ENCODE results near the gene MRPL9. TPM values are rescaled to one million over a fixed set of nuclear protein-coding genes. Genes with fewer than 3 reads are reported as not detected.
"Not testable (repeated sequence)": the region's sequence is repeated elsewhere in the genome, so short reads cannot be mapped to it uniquely, and the experiment has no call there.

The MRPL9 gene
- total and polyA plus RNA-seq, 5 experiments from 2014 or later = 97.9 to 137 (median 125) TPM

- Mint-ChIP-seq H3K4me3 (no peak overlapping the region), H3K36me3 (peaks cover 0 to 45% (median 10%) of the 10 kb centered on the region in 3 donors), H3K9me3 (no peaks in the 10 kb centered on the region), H3K27me3 (peaks cover 0 to 5% (median 2%) of the 10 kb centered on the region in 5 donors), H3K27ac (peak overlapping the region in 3 of 10 donors; percentile 58 to 79 (median 74)), H3K4me1 (peaks cover 0 to 2% (median 1%) of the 10 kb centered on the region in 4 donors)
- DNase-seq (no peak), ATAC-seq (no peak)
- POLR2A ChIA-PET = no interaction called here
These were observed 7.0 kb downstream of the MRPL9 start for GRCh38 chr1:151756291-151756690.

GRCh38 chr1:151741516-151741915, 21.8 kb downstream of the MRPL9 start:
- peak overlapping the region in 1 of 10 donors; percentile 35 for H3K27ac Mint-ChIP-seq
- no peaks in the 10 kb centered on the region for H3K4me1 Mint-ChIP-seq
- POLR2A ChIA-PET = no interaction called here
- H3K4me3 Mint-ChIP-seq = no peak overlapping the region
- peaks cover 0 to 5% (median 5%) of the 10 kb centered on the region in 3 donors for H3K36me3 Mint-ChIP-seq
- H3K27me3 Mint-ChIP-seq = peaks cover 0 to 17% (median 0%) of the 10 kb centered on the region in 5 donors
- peaks cover 0 to 21% (median 10%) of the 10 kb centered on the region in 9 donors for H3K9me3 Mint-ChIP-seq
- no peak for DNase-seq
- no peak for ATAC-seq

GRCh38 chr1:151739590-151740355, 23.5 kb downstream of the MRPL9 start:
- POLR2A ChIA-PET = interaction anchor here (0.7 kb wide), 1 partner anchor 203 kb away, joined by 3 read pairs; no protein-coding TSS in a partner anchor
- peaks cover 0 to 2% (median 0%) of the 10 kb centered on the region in 4 donors for H3K4me1 Mint-ChIP-seq
- H3K27ac Mint-ChIP-seq = peak overlapping the region in 1 of 10 donors; percentile 17
- peaks cover 0 to 22% (median 10%) of the 10 kb centered on the region in 9 donors for H3K9me3 Mint-ChIP-seq
- DNase-seq (no peak), ATAC-seq (no peak)
- H3K4me3 Mint-ChIP-seq = no peak overlapping the region
- peaks cover 0 to 10% (median 2%) of the 10 kb centered on the region in 5 donors for H3K27me3 Mint-ChIP-seq
- peaks cover 0 to 6% (median 5%) of the 10 kb centered on the region in 3 donors for H3K36me3 Mint-ChIP-seq

- no peak overlapping the region for H3K4me3 Mint-ChIP-seq
- DNase-seq = no peak
- no peak overlapping the region for H3K27ac Mint-ChIP-seq
- H3K36me3 Mint-ChIP-seq = peaks cover 0 to 6% (median 5%) of the 10 kb centered on the region in 3 donors
- ATAC-seq = no peak
- POLR2A ChIA-PET = no interaction called here
- H3K9me3 Mint-ChIP-seq = peaks cover 0 to 22% (median 10%) of the 10 kb centered on the region in 9 donors
- H3K4me1 Mint-ChIP-seq = peaks cover 0 to 2% (median 0%) of the 10 kb centered on the region in 4 donors
- peaks cover 5 to 15% (median 10%) of the 10 kb centered on the region in 5 donors for H3K27me3 Mint-ChIP-seq
These were observed 25.8 kb downstream of the MRPL9 start for GRCh38 chr1:151737479-151737878.

- POLR2A ChIA-PET = no interaction called here
- no peak overlapping the region for H3K27ac Mint-ChIP-seq
These were observed 26.3 kb downstream of the MRPL9 start for GRCh38 chr1:151737026-151737425.

GRCh38 chr1:151733995-151734394, 29.3 kb downstream of the MRPL9 start:
- H3K4me3 Mint-ChIP-seq, DNase-seq, H3K36me3 Mint-ChIP-seq, H3K27ac Mint-ChIP-seq, H3K4me1 Mint-ChIP-seq, ATAC-seq: not testable (repeated sequence)
- POLR2A ChIA-PET = interaction anchor here (0.6 kb wide), 1 partner anchor 289 kb away, joined by 4 read pairs; no protein-coding TSS in a partner anchor
- Mint-ChIP-seq H3K9me3 (peaks cover 0 to 22% (median 10%) of the 10 kb centered on the region in 9 donors), H3K27me3 (peaks cover 12 to 45% (median 27%) of the 10 kb centered on the region in 5 donors)

More at GRCh38 chr1:151737026-151737425, 26.3 kb downstream of the MRPL9 start:
- ATAC-seq (no peak), DNase-seq (no peak)
- peaks cover 0 to 6% (median 5%) of the 10 kb centered on the region in 3 donors for H3K36me3 Mint-ChIP-seq
- peaks cover 5 to 19% (median 13%) of the 10 kb centered on the region in 5 donors for H3K27me3 Mint-ChIP-seq
- H3K9me3 Mint-ChIP-seq = peaks cover 0 to 22% (median 10%) of the 10 kb centered on the region in 9 donors
- peaks cover 0 to 2% (median 0%) of the 10 kb centered on the region in 4 donors for H3K4me1 Mint-ChIP-seq
- H3K4me3 Mint-ChIP-seq = no peak overlapping the region

- POLR2A ChIA-PET = no interaction called here
- peaks cover 13 to 53% (median 33%) of the 10 kb centered on the region in 5 donors for H3K27me3 Mint-ChIP-seq
These were observed 30.2 kb downstream of the MRPL9 start for GRCh38 chr1:151733126-151733525.

GRCh38 chr1:151729966-151730291, 33.4 kb downstream of the MRPL9 start:
- H3K9me3 Mint-ChIP-seq = no peaks in the 10 kb centered on the region
- peaks cover 0 to under 1% (median 0%) of the 10 kb centered on the region in 4 donors for H3K4me1 Mint-ChIP-seq
- peaks cover 31 to 77% (median 55%) of the 10 kb centered on the region in 5 donors for H3K27me3 Mint-ChIP-seq
- DNase-seq (no peak), ATAC-seq (no peak)
- POLR2A ChIA-PET = no interaction called here
- H3K4me3 Mint-ChIP-seq = no peak overlapping the region
- H3K27ac Mint-ChIP-seq = no peak overlapping the region
- H3K36me3 Mint-ChIP-seq = no peaks in the 10 kb centered on the region

More at GRCh38 chr1:151733126-151733525, 30.2 kb downstream of the MRPL9 start:
- Mint-ChIP-seq H3K36me3 (peaks cover 0 to 6% (median 4%) of the 10 kb centered on the region in 3 donors), H3K9me3 (peaks cover 0 to 17% (median 7%) of the 10 kb centered on the region in 9 donors), H3K4me1 (peaks cover 0 to 2% (median 0%) of the 10 kb centered on the region in 4 donors), H3K4me3 (no peak overlapping the region), H3K27ac (no peak overlapping the region)
- DNase-seq (no peak), ATAC-seq (no peak)

- POLR2A ChIA-PET = no interaction called here
- ATAC-seq (no peak), DNase-seq (no peak)
These were observed 33.9 kb downstream of the MRPL9 start for GRCh38 chr1:151729157-151729965.

GRCh38 chr1:151728151-151729054, 34.9 kb downstream of the MRPL9 start:
- no peaks in the 10 kb centered on the region for H3K9me3 Mint-ChIP-seq
- POLR2A ChIA-PET = no interaction called here
- no peak for ATAC-seq
- no peak overlapping the region for H3K4me3 Mint-ChIP-seq
- no peak for DNase-seq
- no peaks in the 10 kb centered on the region for H3K36me3 Mint-ChIP-seq
- H3K27me3 Mint-ChIP-seq = peaks cover 33 to 80% (median 62%) of the 10 kb centered on the region in 5 donors
- H3K4me1 Mint-ChIP-seq = no peaks in the 10 kb centered on the region
- H3K27ac Mint-ChIP-seq = no peak overlapping the region

More at GRCh38 chr1:151729157-151729965, 33.9 kb downstream of the MRPL9 start:
- peaks cover 31 to 75% (median 55%) of the 10 kb centered on the region in 5 donors for H3K27me3 Mint-ChIP-seq
- H3K36me3 Mint-ChIP-seq = no peaks in the 10 kb centered on the region
- H3K9me3 Mint-ChIP-seq = no peaks in the 10 kb centered on the region
- H3K27ac Mint-ChIP-seq = no peak overlapping the region
- no peak overlapping the region for H3K4me3 Mint-ChIP-seq
- no peaks in the 10 kb centered on the region for H3K4me1 Mint-ChIP-seq

GRCh38 chr1:151723726-151724370, 39.4 kb downstream of the MRPL9 start:
- Mint-ChIP-seq H3K9me3 (no peaks in the 10 kb centered on the region), H3K4me3 (no peak overlapping the region), H3K27ac (no peak overlapping the region), H3K27me3 (peaks cover 31 to 56% (median 43%) of the 10 kb centered on the region in 5 donors), H3K4me1 (peaks cover 11 to 24% (median 21%) of the 10 kb centered on the region in 4 donors), H3K36me3 (no peaks in the 10 kb centered on the region)
- DNase-seq (no peak), ATAC-seq (no peak)
- POLR2A ChIA-PET = no interaction called here

Measured in naive thymus-derived CD8-positive, alpha-beta T cell (primary cell).